CD4-positive, alpha-beta T cell treated with Interleukin-21 for 1 hour (primary cell): Measurements from ENCODE around the gene RPP30.
"Not testable (repeated sequence)": the region's sequence is repeated elsewhere in the genome, so short reads cannot be mapped to it uniquely, and the experiment has no call there.

Source experiments
- DNase-seq: peaks from one replicate; pipeline ENCODE4 v3.0.0-alpha.2; 2020

RPP30 gene

GRCh38 chr10:90872648-90873020 lies 860 bp downstream of the RPP30 start:
- DNase-seq, result no peak

DNA sequence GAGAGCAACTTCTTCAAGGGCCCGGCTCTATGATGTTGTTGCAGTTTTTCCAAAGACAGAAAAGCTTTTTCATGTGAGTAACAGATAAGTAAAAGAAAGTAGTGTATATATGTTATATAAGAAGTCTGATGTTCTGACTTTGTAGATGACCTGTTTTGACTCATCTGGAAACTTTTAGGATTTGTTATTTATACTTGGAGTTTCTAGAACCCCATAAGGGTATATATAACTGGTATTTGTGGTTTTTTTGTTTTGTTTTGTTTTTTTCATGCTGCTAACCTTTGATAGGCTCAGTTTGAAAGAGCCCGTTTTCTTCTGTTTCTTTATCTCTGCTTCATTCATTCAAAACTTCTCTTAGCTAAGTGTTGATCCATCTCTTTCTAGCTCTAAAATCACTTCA lies 7.3 kb downstream of the RPP30 start:
- DNase-seq, result no peak

- DNase-seq, result peak; percentile 55
Measured at GRCh38 chr10:90880059-90880719, 8.4 kb downstream of the RPP30 start.

- no peak for DNase-seq
Measured at GRCh38 chr10:90884431-90884830, 12.7 kb downstream of the RPP30 start.

- no peak for DNase-seq
Measured at GRCh38 chr10:90885176-90885575, 13.4 kb downstream of the RPP30 start.

GRCh38 chr10:90887555-90887954 lies 15.8 kb downstream of the RPP30 start:
- DNase-seq, result no peak

GRCh38 chr10:90888387-90888786 lies 16.6 kb downstream of the RPP30 start:
- DNase-seq, result no peak

DNA sequence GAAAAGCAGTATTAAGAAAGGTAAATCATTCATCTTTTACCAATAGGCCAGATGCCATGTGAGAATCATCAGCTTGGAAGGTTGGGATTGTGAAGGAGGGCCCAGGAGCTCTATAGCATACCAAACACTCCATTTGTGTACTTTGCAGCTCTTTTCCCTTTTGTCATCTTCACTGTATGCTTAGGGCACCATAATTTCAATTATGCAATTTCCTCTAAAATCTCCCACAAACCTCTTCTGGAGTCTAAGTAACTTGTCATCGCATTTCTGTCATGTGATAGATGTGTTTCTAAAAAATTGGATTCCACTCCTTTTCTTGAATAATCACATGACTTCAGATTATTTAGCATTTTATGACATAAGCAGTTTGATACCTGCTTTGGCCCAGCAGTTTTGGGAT lies 17.9 kb downstream of the RPP30 start:
- DNase-seq, result no peak

GRCh38 chr10:90890347-90890746 lies 18.6 kb downstream of the RPP30 start:
- no peak for DNase-seq

- DNase-seq, result no peak
Measured at GRCh38 chr10:90893190-90893589, 21.4 kb downstream of the RPP30 start.

DNA sequence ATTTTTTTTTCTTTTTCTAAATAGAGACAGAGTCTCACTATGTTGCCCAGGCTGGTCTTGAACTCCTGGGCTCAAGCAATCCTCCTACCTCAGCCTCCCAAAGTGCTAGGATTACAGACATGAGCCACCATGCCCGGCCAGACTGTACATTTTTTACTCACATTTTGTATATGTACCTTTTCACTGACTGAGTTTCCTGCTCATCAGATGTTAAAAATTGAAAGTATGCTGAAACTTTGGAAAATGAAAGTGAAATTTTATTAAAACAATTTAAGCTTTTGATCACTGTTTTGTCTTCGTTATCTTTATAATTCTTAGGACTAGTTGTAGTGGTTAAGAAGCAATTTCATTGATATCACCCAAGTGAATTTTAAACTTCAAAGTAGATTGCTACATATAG lies 25.1 kb downstream of the RPP30 start:
- not testable (repeated sequence) for DNase-seq

DNA sequence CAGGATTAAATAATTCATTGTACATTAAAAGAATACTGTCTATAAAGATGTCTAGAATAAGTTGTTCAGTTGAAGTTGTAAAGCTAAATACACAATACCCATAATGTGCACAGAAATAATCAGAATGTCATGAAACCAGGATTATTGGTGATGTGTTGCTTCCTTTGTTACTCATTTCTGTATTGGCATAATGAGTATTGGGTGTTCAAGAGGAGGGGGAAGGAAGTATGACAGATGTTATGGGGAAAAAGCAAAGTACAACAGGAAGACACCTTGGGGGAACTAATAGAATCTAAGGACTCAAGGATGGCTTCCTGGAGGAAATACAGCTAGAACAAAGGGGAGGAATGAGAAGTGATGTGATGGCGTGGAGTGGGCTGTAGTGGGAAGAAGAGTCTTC lies 34.2 kb downstream of the RPP30 start:
- DNase-seq, result no peak

GRCh38 chr10:90906596-90906995 lies 34.8 kb downstream of the RPP30 start:
- no peak for DNase-seq

GRCh38 chr10:90911133-90912051 lies 39.6 kb downstream of the RPP30 start:
- DNase-seq, result peak; percentile 63

GRCh38 chr10:90912174-90912573 lies 40.4 kb downstream of the RPP30 start:
- DNase-seq, result no peak

- DNase-seq, result no peak
Measured at GRCh38 chr10:90912854-90913479, 41.2 kb downstream of the RPP30 start.

GRCh38 chr10:90913774-90914420 lies 42.1 kb downstream of the RPP30 start:
- no peak for DNase-seq

DNA sequence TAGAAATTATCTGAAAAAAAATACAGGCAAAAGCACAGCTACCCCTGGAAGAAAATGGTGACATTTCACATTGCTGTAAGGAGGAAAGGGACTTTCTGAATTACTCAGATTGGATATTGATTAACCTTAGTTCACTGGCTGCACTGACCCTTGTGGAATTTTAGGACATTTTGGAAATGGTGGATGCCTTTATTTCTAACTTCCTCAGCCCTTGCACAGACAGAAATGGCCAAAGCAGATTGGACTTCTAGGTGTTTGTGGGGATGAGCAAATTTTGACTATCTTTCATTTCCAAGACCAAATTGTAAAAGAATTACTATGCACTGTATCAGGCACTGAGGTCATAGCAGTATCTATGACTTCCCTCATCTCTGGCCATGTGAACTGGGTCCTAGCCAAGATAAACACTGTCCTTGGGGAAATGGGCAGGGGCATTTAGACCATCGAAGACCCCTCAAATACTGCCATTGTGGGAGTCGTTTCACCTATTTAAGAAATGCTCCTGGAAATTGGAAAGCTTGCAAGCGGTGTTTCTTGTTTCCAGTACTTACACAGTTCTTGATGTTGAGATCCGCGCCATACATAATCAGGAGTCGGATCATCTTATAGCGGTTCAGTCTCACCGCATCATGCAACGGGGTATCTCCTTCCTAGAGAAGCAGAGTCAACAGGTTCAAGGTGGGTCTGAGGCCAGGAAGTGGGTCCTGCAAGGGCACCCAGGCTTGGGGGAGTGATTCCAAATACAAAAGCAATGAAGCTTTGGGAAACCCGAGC lies 43.4 kb downstream of the RPP30 start:
- no peak for DNase-seq

DNA sequence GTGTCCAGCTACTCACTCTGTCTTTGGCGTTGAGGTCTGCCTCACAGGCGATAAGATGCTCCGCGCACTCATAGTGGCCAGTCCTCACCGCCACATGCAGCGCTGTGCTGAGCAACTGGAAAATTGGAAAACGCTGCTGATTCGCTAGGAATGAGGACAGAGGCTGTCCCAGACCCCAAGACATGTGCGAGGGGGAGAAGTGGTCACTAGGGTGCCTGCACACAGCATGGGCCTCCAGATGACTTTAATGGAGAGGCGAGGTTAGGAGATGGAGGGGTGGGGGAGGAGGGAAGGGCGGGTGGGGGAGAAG lies 43.9 kb downstream of the RPP30 start:
- DNase-seq, result no peak

GRCh38 chr10:90916392-90917237 lies 44.8 kb downstream of the RPP30 start:
- no peak for DNase-seq

DNA sequence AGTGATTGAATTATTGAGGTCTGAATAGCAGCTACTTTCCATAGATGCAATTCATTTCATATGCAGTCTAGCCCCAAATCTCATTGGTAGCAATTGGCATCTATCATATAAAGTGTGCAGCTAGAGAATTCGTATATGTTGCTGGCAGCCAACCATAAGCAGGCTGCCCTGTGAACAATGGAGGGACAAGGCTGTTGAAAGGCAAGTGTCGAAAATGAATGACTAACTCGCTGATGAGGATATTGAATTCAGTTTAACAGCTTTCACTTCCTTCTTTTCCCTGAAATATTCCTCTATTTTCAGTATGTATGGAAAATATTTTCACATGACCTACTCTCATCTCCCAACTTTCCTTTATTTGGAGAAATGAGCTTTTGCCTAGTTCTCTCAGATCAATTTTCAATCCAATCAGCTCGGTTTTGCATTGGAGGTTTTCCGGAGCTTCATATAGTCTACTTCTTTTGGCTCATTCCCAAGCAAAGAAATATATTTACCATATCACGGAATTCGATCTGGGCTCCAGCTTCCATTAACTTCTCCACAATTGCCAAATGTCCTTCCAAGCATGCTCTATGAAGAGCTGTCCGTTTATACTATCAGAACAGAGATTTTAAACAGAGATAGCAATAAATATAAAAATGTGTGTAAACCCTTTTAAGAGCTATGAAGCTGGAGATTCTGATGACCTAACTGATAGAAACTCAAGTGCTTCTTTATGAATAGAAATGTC lies 45.6 kb downstream of the RPP30 start:
- no peak for DNase-seq
